ENCODE results near the gene ATP6V1E1.
"Not testable (repeated sequence)": the region's sequence is repeated elsewhere in the genome, so short reads cannot be mapped to it uniquely, and the experiment has no call there.

Gene ATP6V1E1

DNA sequence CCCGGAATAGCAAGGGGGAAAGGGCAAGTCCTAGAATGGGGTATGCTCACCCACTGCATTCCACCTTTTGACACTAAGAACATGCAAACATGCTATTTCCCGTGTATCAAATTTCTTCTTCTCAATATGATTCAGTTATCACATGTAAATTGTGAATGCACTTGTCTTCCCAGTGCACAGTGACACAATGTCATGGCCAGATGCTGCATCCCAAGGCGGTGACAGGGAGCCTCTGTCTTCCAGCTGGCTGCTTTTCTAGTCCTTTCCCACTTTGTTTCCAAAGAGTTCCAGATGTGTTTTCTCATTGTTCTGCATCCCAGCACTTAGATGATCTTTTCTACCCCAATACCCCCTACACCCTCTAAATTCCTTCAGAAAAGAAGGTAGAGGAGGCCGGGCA lies 52.9 kb downstream of the ATP6V1E1 start:
- H3K9me3 ChIP-seq (ENCODE audit: control insufficient read depth, low read length), result no peaks in the 10 kb centered on the region
- no peaks in the 10 kb centered on the region for H3K4me1 ChIP-seq (ENCODE audit: control insufficient read depth, insufficient read depth, low read length)
- H3K9ac ChIP-seq (ENCODE audit: low read length), result no peak overlapping the region
- H3K27me3 ChIP-seq (ENCODE audit: control insufficient read depth, insufficient read depth, low read length), result no peaks in the 10 kb centered on the region
- H3K36me3 ChIP-seq (ENCODE audit: control insufficient read depth, insufficient read depth, low read length), result no peaks in the 10 kb centered on the region
- H3K4me3 ChIP-seq (ENCODE audit: low read length), result no peak overlapping the region

DNA sequence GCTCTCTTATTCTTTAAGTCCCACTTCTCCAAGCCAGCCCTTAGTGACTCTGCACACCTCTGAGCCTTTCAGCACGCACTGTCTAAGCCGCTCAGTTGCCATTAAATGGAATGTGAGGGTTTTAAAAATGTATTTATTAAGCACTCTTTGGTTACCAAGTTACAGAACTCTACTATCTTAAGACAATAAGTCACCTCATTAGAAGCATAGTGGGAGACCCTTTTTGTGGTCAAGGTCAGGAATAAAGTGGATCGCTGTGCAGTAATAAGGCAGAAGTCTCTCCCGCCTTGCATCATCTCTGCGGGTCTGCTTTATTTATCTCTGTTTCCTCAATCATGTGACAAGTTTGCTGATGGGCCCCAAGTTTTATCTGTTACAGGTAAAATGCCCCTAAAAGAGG lies 53.4 kb downstream of the ATP6V1E1 start:
- Histone ChIP-seq H3K9ac (ENCODE audit: low read length) (no peak overlapping the region), H3K9me3 (ENCODE audit: control insufficient read depth, low read length) (no peaks in the 10 kb centered on the region), H3K27me3 (ENCODE audit: control insufficient read depth, insufficient read depth, low read length) (no peaks in the 10 kb centered on the region), H3K36me3 (ENCODE audit: control insufficient read depth, insufficient read depth, low read length) (no peaks in the 10 kb centered on the region), H3K4me3 (ENCODE audit: low read length) (no peak overlapping the region), H3K4me1 (ENCODE audit: control insufficient read depth, insufficient read depth, low read length) (no peaks in the 10 kb centered on the region)

DNA sequence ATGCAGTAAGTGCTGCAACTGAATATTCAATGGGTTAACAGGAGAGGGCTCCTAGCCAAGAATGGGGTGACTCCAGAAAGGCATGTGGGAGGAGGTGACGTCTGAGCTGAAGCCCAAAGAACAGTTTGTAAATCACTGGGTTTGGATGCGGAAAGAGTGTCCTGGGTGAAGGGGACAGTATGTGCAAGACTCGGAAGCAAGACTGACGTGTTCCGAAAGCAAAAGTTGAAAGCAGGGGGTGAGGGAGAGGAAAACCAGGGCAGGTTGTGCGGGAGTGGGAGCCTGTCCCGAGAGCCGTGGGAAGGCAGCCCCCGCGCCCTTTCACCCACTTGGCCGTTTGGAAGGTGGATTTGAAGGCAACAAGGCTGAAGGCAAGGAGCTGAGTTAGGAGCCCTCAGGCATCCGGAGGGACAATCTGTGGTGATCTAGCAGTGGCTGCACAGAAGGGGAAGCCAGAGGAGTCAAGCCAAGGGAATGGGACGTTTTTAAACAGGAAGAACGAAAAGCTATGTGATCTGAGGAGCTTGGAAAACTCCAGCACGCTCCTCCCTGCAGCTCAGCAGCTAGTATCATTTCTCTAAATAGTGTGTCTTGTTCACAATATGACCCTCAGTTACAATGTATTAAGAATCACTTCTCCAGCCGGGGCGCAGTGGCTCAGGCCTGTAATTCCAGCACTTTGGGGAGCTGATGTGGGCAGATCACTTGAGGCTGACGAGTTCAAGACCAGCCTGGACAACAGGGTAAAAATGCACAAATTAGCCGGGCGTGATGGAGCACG lies 57.5 kb downstream of the ATP6V1E1 start:
- no peak overlapping the region for H3K4me3 ChIP-seq (ENCODE audit: low read length)
- H3K36me3 ChIP-seq (ENCODE audit: control insufficient read depth, insufficient read depth, low read length), result no peaks in the 10 kb centered on the region
- no peaks in the 10 kb centered on the region for H3K9me3 ChIP-seq (ENCODE audit: control insufficient read depth, low read length)
- H3K4me1 ChIP-seq (ENCODE audit: control insufficient read depth, insufficient read depth, low read length), result no peaks in the 10 kb centered on the region
- no peaks in the 10 kb centered on the region for H3K27me3 ChIP-seq (ENCODE audit: control insufficient read depth, insufficient read depth, low read length)
- no peak overlapping the region for H3K9ac ChIP-seq (ENCODE audit: low read length)

- no peak overlapping the region for H3K9ac ChIP-seq (ENCODE audit: low read length)
- no peak overlapping the region for H3K4me3 ChIP-seq (ENCODE audit: low read length)
- no peaks in the 10 kb centered on the region for H3K36me3 ChIP-seq (ENCODE audit: control insufficient read depth, insufficient read depth, low read length)
- no peaks in the 10 kb centered on the region for H3K9me3 ChIP-seq (ENCODE audit: control insufficient read depth, low read length)
- H3K27me3 ChIP-seq (ENCODE audit: control insufficient read depth, insufficient read depth, low read length), result no peaks in the 10 kb centered on the region
- no peaks in the 10 kb centered on the region for H3K4me1 ChIP-seq (ENCODE audit: control insufficient read depth, insufficient read depth, low read length)
These were observed 58.5 kb downstream of the ATP6V1E1 start for GRCh38 chr22:17569971-17570511.

- Histone ChIP-seq H3K4me1 (ENCODE audit: control insufficient read depth, insufficient read depth, low read length) (no peaks in the 10 kb centered on the region), H3K9me3 (ENCODE audit: control insufficient read depth, low read length) (no peaks in the 10 kb centered on the region), H3K4me3 (ENCODE audit: low read length) (no peak overlapping the region), H3K27me3 (ENCODE audit: control insufficient read depth, insufficient read depth, low read length) (no peaks in the 10 kb centered on the region), H3K36me3 (ENCODE audit: control insufficient read depth, insufficient read depth, low read length) (no peaks in the 10 kb centered on the region), H3K9ac (ENCODE audit: low read length) (no peak overlapping the region)
These were observed 61.8 kb downstream of the ATP6V1E1 start for GRCh38 chr22:17566776-17567175.

DNA sequence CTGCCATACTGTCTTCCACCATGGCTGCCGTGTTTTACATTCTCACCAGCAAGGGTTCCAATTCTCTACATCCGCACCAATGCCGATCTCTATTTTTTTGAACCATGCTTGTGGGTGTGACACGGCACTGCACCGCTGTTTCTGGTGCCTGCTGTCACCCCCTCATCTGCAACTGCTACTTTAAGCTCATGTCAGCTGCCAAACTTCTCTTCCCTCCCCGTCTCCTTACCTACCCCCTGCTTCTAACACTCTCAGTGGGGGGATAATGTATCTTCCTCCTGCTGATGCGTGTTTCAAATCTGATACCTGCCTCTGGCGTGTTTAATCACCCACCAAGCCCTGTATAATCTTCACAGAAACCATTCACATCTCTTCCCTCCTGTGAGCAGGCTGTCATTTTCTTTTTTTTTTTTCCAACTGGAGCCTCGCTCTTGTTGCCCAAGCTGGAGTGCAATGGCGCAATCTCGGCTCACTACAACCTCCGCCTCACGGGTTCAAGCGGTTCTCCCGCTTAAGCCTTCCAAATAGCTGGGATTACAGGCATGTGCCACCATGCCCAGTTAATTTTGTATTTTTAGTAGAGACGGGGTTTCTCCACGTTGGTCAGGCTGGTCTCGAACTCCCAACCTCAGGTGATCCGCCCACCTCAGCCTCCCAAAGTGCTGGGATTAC lies 62.4 kb downstream of the ATP6V1E1 start:
- H3K4me3 ChIP-seq (ENCODE audit: low read length); H3K4me1 ChIP-seq (ENCODE audit: control insufficient read depth, insufficient read depth, low read length); H3K9me3 ChIP-seq (ENCODE audit: control insufficient read depth, low read length); H3K36me3 ChIP-seq (ENCODE audit: control insufficient read depth, insufficient read depth, low read length); H3K27me3 ChIP-seq (ENCODE audit: control insufficient read depth, insufficient read depth, low read length); H3K9ac ChIP-seq (ENCODE audit: low read length): not testable (repeated sequence)

DNA sequence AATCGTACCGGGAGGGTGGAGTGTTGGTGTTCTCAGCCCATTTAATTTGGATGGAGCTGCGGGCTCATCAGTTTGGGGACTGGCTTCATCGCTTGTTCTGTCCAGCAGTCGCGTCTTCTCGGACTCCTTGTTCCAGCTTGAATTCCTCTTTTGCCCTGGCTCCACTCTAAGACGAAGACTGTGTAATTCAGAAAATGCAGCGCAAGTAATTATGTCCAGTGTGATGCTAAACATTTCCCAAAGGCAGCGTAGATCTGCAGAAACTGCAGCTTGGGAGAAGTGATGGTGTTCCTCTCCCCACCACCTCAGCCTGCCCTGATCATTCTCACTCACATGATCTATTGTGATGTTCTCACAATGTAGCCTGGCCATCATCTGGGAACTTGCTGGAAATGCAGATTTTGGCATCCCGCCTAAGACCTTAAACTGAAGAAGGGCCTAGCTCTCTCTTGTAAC lies 64.6 kb downstream of the ATP6V1E1 start:
- no peaks in the 10 kb centered on the region for H3K9me3 ChIP-seq (ENCODE audit: control insufficient read depth, low read length)
- no peaks in the 10 kb centered on the region for H3K36me3 ChIP-seq (ENCODE audit: control insufficient read depth, insufficient read depth, low read length)
- H3K9ac ChIP-seq (ENCODE audit: low read length), result no peak overlapping the region
- no peak overlapping the region for H3K4me3 ChIP-seq (ENCODE audit: low read length)
- no peaks in the 10 kb centered on the region for H3K4me1 ChIP-seq (ENCODE audit: control insufficient read depth, insufficient read depth, low read length)
- no peaks in the 10 kb centered on the region for H3K27me3 ChIP-seq (ENCODE audit: control insufficient read depth, insufficient read depth, low read length)

- no peaks in the 10 kb centered on the region for H3K9me3 ChIP-seq (ENCODE audit: control insufficient read depth, low read length)
- H3K4me1 ChIP-seq (ENCODE audit: control insufficient read depth, insufficient read depth, low read length), result no peaks in the 10 kb centered on the region
- no peak within 1 kb of the TSS for H3K9ac ChIP-seq (ENCODE audit: low read length)
- no peaks in the 10 kb centered on the region for H3K27me3 ChIP-seq (ENCODE audit: control insufficient read depth, insufficient read depth, low read length)
- no peaks in the 10 kb centered on the region for H3K36me3 ChIP-seq (ENCODE audit: control insufficient read depth, insufficient read depth, low read length)
- H3K4me3 ChIP-seq (ENCODE audit: low read length), result no peak within 1 kb of the TSS
These were observed 65.4 kb downstream of the ATP6V1E1 start, which contains the start of gene SLC25A18 for GRCh38 chr22:17562906-17563870. Gene SLC25A18 (plus strand): TSS chr22:17563498. CDS start chr22:17579945, 16,447 bp downstream.

GRCh38 chr22:17559188-17559587 lies 69.4 kb downstream of the ATP6V1E1 start:
- Histone ChIP-seq H3K4me3 (ENCODE audit: low read length) (no peak overlapping the region), H3K4me1 (ENCODE audit: control insufficient read depth, insufficient read depth, low read length) (no peaks in the 10 kb centered on the region), H3K36me3 (ENCODE audit: control insufficient read depth, insufficient read depth, low read length) (no peaks in the 10 kb centered on the region), H3K9ac (ENCODE audit: low read length) (no peak overlapping the region), H3K9me3 (ENCODE audit: control insufficient read depth, low read length) (no peaks in the 10 kb centered on the region), H3K27me3 (ENCODE audit: control insufficient read depth, insufficient read depth, low read length) (no peaks in the 10 kb centered on the region)

GRCh38 chr22:17554814-17555213 lies 73.7 kb downstream of the ATP6V1E1 start:
- Histone ChIP-seq H3K9me3 (ENCODE audit: control insufficient read depth, low read length) (no peaks in the 10 kb centered on the region), H3K36me3 (ENCODE audit: control insufficient read depth, insufficient read depth, low read length) (no peaks in the 10 kb centered on the region), H3K27me3 (ENCODE audit: control insufficient read depth, insufficient read depth, low read length) (no peaks in the 10 kb centered on the region), H3K4me3 (ENCODE audit: low read length) (no peak overlapping the region), H3K9ac (ENCODE audit: low read length) (no peak overlapping the region), H3K4me1 (ENCODE audit: control insufficient read depth, insufficient read depth, low read length) (no peaks in the 10 kb centered on the region)

- no peak overlapping the region for H3K4me3 ChIP-seq (ENCODE audit: low read length)
- no peaks in the 10 kb centered on the region for H3K36me3 ChIP-seq (ENCODE audit: control insufficient read depth, insufficient read depth, low read length)
- no peak overlapping the region for H3K9ac ChIP-seq (ENCODE audit: low read length)
These were observed 75.8 kb downstream of the ATP6V1E1 start for GRCh38 chr22:17552737-17553136.

More at GRCh38 chr22:17552737-17553136, 75.8 kb downstream of the ATP6V1E1 start:
- Histone ChIP-seq H3K4me1 (ENCODE audit: control insufficient read depth, insufficient read depth, low read length) (no peaks in the 10 kb centered on the region), H3K9me3 (ENCODE audit: control insufficient read depth, low read length) (no peaks in the 10 kb centered on the region), H3K27me3 (ENCODE audit: control insufficient read depth, insufficient read depth, low read length) (no peaks in the 10 kb centered on the region)

Data from mucosa of stomach (tissue), 1 donor.